A549 (cell line): ENCODE measurements around the gene FGF19. TPM values are rescaled to one million over a fixed set of nuclear protein-coding genes. Genes with fewer than 3 reads are reported as not detected.
A peak's percentile ranks its signal among the peaks of the same experiment; 100 is the strongest.

Source experiments
- ATAC-seq, 2 experiments: fragments of 200-7000 bp in 1 of 2; fragments of >200 bp in 1 of 2; cut with Nextera tagmentation in 1 of 2; cut with Tn5 transposase in 1 of 2; 3 replicates each; pipeline versions ENCODE4 v1.8.0 to v1.9.1; 2018 to 2020; ENCODE audit warnings: mild to moderate bottlenecking in 1 of 2, moderate library complexity in 1 of 2
- CTCF ChIA-PET: fragments of 300-600 bp; sonication (Branson Sonifier 250); formaldehyde crosslinking; extraction: SDS; loops from one replicate; lab custom pipeline; 2021; ENCODE audit warnings: antibody characterized with exemption, inconsistent platforms; lab: Yijun Ruan, JAX
- POLR2A ChIA-PET: fragments of 350-600 bp; formaldehyde crosslinking; extraction: SDS; loops from one replicate; lab custom pipeline; 2021; ENCODE audit warnings: antibody characterized with exemption, inconsistent platforms; lab: Yijun Ruan, JAX
- DNase-seq, 2 experiments: peaks; one replicate each; pipeline versions ENCODE4 v3.0.0 to v3.0.0-alpha.2; 2011 to 2016; ENCODE audit warnings: low read depth in 1 of 2, low spot score in 1 of 2
- FAIRE-seq: peaks from 2 replicates; lab custom pipeline; 2011; peaks lifted over from hg19 to GRCh38; lab: Jason Lieb, UNC
- H3K27ac ChIP-seq, 2 experiments: fragments of >200 bp; sonication (Bioruptor Twin); formaldehyde crosslinking; 3 replicates each; pipeline ENCODE4 v1.5.1; 2016 to 2017
- H3K4me1 ChIP-seq: fragments of >200 bp; sonication (Bioruptor Twin); formaldehyde crosslinking; 3 replicates; pipeline ENCODE4 v1.6.1; 2016
- H3K4me2 ChIP-seq: fragments of >200 bp; sonication (Bioruptor Twin); formaldehyde crosslinking; 3 replicates; pipeline ENCODE4 v1.6.1; 2016
- H3K4me3 ChIP-seq: fragments of >200 bp; sonication (Bioruptor Twin); formaldehyde crosslinking; 3 replicates; pipeline ENCODE4 v1.5.1; 2016
- H3K9me3 ChIP-seq: fragments of >200 bp; sonication (Bioruptor Twin); formaldehyde crosslinking; 3 replicates; pipeline ENCODE4 v1.6.1; 2016
- CHD4 ChIP-seq: fragments of 200-600 bp; sonication (generic); IDR thresholded peaks from 2 replicates; pipeline ENCODE4 v1.6.1; 2016; ENCODE audit warnings: antibody characterized with exemption, mild to moderate bottlenecking, borderline replicate concordance
- EHF ChIP-seq: fragments of 250-450 bp; sonication (Bioruptor Pico); IDR thresholded peaks from 2 replicates; pipeline ENCODE4 v1.5.0; 2020; ENCODE audit warnings: mild to moderate bottlenecking
- EP300 ChIP-seq, 2 experiments: fragments of >200 bp; sonication (Bioruptor Twin); formaldehyde crosslinking; IDR thresholded peaks; 2 replicates in 1 of 2; 3 replicates in 1 of 2; pipeline ENCODE4 v1.6.1; 2016 to 2017
- FOSB ChIP-seq: fragments of 250-450 bp; sonication (Bioruptor Pico); IDR thresholded peaks from 2 replicates; pipeline ENCODE4 v1.5.0; 2020; ENCODE audit warnings: mild to moderate bottlenecking, moderate library complexity
- HOXB5 ChIP-seq: fragments of 250-450 bp; sonication (Bioruptor Pico); IDR thresholded peaks from 2 replicates; pipeline ENCODE4 v1.5.0; 2020; ENCODE audit warnings: mild to moderate bottlenecking, moderate library complexity
- MAFK ChIP-seq: fragments of 450-650 bp; IDR thresholded peaks from 2 replicates; pipeline ENCODE4 v1.6.1; 2014; ENCODE audit not compliant: partially characterized antibody
- NPAS2 ChIP-seq: fragments of 250-450 bp; sonication (Bioruptor Pico); IDR thresholded peaks from 2 replicates; pipeline ENCODE4 v1.8.0; 2022; ENCODE audit warnings: mild to moderate bottlenecking, moderate library complexity, borderline replicate concordance
- NR3C1 ChIP-seq: fragments of >200 bp; sonication (Bioruptor Twin); formaldehyde crosslinking; IDR thresholded peaks from 3 replicates; pipeline ENCODE4 v1.6.1; 2017
- RAD21 ChIP-seq, 2 experiments: fragments of >200 bp in 1 of 2; sonication (Bioruptor Twin) in 1 of 2; formaldehyde crosslinking in 1 of 2; IDR thresholded peaks in 1 of 2; conservative IDR thresholded peaks in 1 of 2; 2 replicates in 1 of 2; 3 replicates in 1 of 2; pipeline ENCODE4 v1.6.1; 2012 to 2018; ENCODE audit warnings: inconsistent platforms in 1 of 2
- TFCP2L1 ChIP-seq: fragments of 250-450 bp; sonication (Bioruptor Pico); IDR thresholded peaks from 2 replicates; pipeline ENCODE4 v1.5.0; 2021; ENCODE audit warnings: mild to moderate bottlenecking
- TP53 ChIP-seq: fragments of 250-450 bp; sonication (Bioruptor Pico); IDR thresholded peaks from 2 replicates; pipeline ENCODE4 v1.5.0; 2021; ENCODE audit warnings: mild to moderate bottlenecking, moderate library complexity
- ZC3H11A ChIP-seq: fragments of 450-650 bp; IDR thresholded peaks from 2 replicates; pipeline ENCODE4 v1.6.1; 2014; ENCODE audit warnings: antibody characterized with exemption, mild to moderate bottlenecking
- WGBS: methylation state at CpG from one replicate; pipeline ENCODE4 v1.1.6; 2017; ENCODE audit errors: missing lambda C conversion rate; 5-methylcytosine and 5-hydroxymethylcytosine counted together
- polyA plus RNA-seq, 4 experiments: library from polyadenylated mRNA; depleted of rRNA in 3 of 4; stranded (reverse); fragments of >200 nt; fragmentation: RNase III in 1 of 4; extraction: RNeasy Plus Mini Kit Qiagen cat#74134 plus additional on column Dnase treatment in 1 of 4; gene quantifications; 2 replicates in 3 of 4; 3 replicates in 1 of 4; pipeline ENCODE4 v1.2.3, GENCODE V29; 2011 to 2017
- TF ChIP-seq, protein P1 (sequence below): fragments of 250-450 bp; sonication (Bioruptor Pico); IDR thresholded peaks from 2 replicates; pipeline ENCODE4 v1.5.0; 2020; ENCODE audit warnings: low read depth, mild to moderate bottlenecking, moderate library complexity
- TF ChIP-seq, protein P2 (sequence below): fragments of >200 bp; sonication (Bioruptor Twin); formaldehyde crosslinking; IDR thresholded peaks from 2 replicates; pipeline ENCODE4 v1.6.1; 2016

Gene FGF19
- polyA plus RNA-seq, 2 of the 4 experiments (the other 2 are of a cell fraction) = 0.05 to 0.31 TPM

DNA sequence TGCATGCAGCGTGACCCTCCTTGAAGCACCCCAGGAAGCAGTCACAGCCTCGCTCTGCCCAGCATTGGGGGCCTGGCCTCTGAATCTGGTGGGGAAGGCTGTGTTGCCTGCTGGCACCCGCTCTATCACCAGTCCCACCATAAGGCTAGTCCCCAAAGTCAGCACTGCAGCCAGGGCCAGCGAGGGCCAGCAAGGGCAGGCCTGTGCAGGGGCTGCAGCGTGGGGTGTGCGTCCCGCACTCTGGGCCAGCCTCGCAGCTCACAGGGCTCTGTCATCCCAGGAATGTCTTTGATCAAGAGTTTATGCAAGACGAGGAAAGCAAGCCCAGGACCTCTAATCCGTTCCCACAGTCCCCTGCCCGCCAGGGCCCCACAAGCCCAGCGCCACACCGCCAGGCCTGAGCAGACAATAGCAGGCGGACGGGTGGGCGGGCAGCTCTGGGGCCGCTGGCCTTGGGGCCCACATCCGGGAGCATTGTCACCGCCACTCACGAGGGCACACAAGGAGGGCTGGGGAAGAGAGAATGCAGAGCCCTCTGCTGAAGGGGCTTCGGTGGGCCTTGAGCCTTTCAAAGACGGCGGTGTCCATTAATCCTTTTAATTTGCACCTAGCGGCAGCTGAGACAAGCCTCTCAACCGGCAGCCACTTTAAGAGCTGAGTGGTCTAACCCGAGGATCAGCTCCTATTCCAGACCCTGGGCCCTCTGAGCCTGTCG is 45.8 kb downstream of the FGF19 start (continued):
- TF ChIP-seq, protein P1, sequence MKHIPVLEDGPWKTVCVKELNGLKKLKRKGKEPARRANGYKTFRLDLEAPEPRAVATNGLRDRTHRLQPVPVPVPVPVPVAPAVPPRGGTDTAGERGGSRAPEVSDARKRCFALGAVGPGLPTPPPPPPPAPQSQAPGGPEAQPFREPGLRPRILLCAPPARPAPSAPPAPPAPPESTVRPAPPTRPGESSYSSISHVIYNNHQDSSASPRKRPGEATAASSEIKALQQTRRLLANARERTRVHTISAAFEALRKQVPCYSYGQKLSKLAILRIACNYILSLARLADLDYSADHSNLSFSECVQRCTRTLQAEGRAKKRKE = no peak
- TF ChIP-seq RAD21 (conservative IDR thresholded peaks at IDR 0.05 in 1 of 2, IDR thresholded peaks at IDR 0.05 in 1 of 2) (no peak), MAFK (no peak), NR3C1 (no peak)
- TF ChIP-seq, protein P2, sequence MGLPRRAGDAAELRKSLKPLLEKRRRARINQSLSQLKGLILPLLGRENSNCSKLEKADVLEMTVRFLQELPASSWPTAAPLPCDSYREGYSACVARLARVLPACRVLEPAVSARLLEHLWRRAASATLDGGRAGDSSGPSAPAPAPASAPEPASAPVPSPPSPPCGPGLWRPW = no peak

DNA sequence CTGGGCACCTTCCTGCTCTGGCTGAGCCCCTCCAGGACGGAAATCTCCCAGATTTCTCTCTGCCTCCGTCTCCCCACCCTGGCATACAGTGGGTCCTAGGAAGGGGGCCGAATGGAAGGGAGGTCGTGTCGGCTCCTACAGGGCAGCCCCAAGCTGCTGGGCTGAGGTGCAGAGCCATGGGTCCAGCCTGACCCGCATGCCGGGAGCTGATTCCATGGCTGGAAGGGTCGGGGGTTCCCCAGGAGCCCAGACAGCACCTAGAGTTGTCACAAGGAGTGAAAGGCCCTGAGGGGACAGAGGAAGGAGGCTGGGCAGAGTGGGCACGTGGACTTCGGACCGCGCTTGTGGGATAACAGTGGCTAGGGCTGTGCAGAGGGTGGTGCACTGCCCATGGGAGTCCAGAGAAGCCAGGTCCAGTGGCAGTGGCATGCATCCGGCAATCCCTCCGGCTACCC is 46.3 kb downstream of the FGF19 start:
- ATAC-seq (no peak), DNase-seq (no peak), FAIRE-seq (no peak)
- 90% methylated on average over 14 of the region's 14 CpGs for WGBS
- H3K9me3 ChIP-seq = no peaks in the 10 kb centered on the region
- H3K4me3 ChIP-seq = no peak overlapping the region
- H3K4me1 ChIP-seq = peaks cover 37% of the 10 kb centered on the region
- H3K4me2 ChIP-seq = no peak overlapping the region
- ChIA-PET POLR2A (no interaction called here), CTCF (interaction anchor here (1.2 to 10.9 kb wide), 5 partner anchors 8 to 555 kb away, joined by 3 to 149 read pairs (median 44); no protein-coding TSS in a partner anchor)
- peak overlapping the region; percentile 87 to 90 for H3K27ac ChIP-seq
- TF ChIP-seq ZC3H11A (no peak), HOXB5 (CRISPR knock-in tag) (no peak), TP53 (no peak), EP300 (IDR thresholded peaks at IDR 0.05) (no peak), FOSB (CRISPR knock-in tag) (no peak), RAD21 (conservative IDR thresholded peaks at IDR 0.05 in 1 of 2, IDR thresholded peaks at IDR 0.05 in 1 of 2) (no peak), EHF (CRISPR knock-in tag) (no peak), MAFK (no peak)

DNA sequence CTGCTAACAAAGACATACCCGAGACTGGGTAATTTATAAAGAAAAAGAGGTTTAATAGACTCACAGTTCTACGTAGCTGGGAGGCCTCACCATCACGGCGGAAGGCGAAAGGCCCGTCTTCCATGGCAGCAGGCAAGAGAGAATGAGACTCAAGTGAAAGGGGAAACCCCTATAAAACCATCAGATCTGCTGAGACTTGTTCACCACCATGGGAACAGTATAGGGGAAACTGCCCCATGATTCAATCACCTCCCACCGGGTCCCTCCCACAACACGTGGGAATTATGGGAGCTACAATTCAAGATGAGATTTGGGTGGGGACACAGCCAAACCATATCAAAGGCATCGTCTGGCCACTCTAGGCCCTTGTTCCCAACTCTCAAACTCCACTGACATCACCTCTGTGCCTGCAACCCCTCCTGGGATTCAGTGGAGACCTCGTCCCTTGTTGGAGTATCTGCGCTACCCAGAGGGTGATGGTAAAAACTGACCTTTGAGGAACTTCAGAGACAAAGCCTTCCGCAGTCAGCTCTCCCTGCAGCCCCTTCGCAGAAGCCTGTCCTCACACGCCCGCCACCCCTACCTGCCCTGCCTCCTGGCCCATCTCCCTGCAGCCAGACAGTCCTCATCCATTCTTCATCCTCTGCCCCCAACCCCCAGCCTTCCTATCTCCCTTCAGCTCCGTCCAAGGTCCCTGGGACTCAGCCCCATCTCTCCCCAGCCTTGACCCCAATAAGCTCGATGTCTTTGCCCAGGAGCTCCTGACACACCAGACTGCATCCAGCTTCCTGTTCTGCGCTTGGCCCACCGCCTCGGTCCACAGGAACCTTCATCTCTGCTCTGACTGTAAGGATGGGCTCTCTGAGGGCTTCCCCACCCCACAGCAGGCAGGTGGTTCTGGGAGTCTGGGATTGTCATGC is 47.0 kb downstream of the FGF19 start:
- ChIA-PET CTCF (interaction anchor here (1.3 to 10.9 kb wide), 6 partner anchors 9 to 568 kb away, joined by 3 to 149 read pairs (median 26); no protein-coding TSS in a partner anchor), POLR2A (interaction anchor here (0.9 kb wide), 1 partner anchor 18 kb away, joined by 4 read pairs; no protein-coding TSS in a partner anchor)
- DNase-seq = no peak
- no peak overlapping the region for H3K4me3 ChIP-seq
- no peak for TF ChIP-seq ZC3H11A
- no peak for TF ChIP-seq CHD4
- TF ChIP-seq RAD21 (conservative IDR thresholded peaks at IDR 0.05 in 1 of 2, IDR thresholded peaks at IDR 0.05 in 1 of 2) = no peak
- TF ChIP-seq TFCP2L1 (CRISPR knock-in tag) = no peak
- peak overlapping the region; percentile 87 to 90 for H3K27ac ChIP-seq
- ATAC-seq = no peak
- H3K9me3 ChIP-seq = no peaks in the 10 kb centered on the region
- H3K4me2 ChIP-seq = no peak overlapping the region
- 96% methylated on average over 20 of the region's 20 CpGs for WGBS
- FAIRE-seq = no peak
- peaks cover 43% of the 10 kb centered on the region for H3K4me1 ChIP-seq

DNA sequence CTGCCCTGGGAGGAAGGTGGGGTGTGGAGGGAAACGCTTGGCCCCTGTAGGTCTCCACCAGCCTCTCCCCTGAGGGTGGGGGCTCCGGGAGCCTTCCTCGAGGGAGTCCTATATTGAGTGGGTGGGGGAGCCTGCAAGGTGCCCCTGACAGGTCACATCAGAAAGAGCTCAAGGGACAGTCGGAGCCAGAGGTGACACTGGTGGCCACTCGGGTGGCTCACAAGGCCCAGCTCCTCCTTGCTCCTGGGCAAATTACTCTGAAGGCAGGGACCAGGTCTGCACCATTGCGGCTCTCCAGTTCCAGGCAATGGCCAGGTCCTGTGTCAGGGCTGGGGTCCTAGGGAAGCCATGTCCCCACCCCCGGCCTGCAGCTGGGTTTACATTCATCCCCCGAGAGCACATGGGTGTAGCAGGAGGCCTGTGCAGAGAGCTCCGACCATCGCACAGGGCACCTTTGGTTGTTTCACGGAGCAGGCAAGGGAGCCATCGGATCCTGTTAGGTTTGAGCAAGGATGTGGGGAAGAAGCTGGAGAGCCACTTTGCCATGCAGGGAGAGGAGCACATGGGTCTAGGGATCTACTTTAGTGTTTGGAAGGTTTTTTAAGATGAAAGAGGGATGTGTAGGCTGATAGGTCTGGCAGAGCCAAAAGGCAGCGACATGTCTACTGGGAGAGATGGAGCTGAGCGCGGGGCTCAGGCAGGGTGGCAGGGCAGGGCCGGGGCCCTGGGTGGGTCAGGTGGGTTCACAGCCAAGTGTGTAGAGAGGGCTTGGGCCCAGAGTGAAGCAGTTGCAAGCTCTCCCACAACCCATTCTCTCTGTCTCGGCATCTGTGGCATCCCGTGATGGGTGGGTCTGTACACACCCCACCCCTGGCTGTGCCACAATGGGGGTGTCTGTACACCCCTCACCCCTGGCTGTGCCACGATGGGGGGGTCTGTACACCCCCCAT is 48.1 kb downstream of the FGF19 start:
- H3K4me2 ChIP-seq = peak overlapping the region; percentile 84
- no peak for FAIRE-seq

More for the DNA sequence above, 48.1 kb downstream of the FGF19 start:
- Histone ChIP-seq H3K4me3 (no peak overlapping the region), H3K27ac (peak overlapping the region; percentile 87 to 90), H3K4me1 (peaks cover 54% of the 10 kb centered on the region), H3K9me3 (no peaks in the 10 kb centered on the region)
- DNase-seq (no peak), ATAC-seq (peak; percentile 3 to 11)
- ChIA-PET POLR2A (interaction anchor here (0.9 kb wide), 1 partner anchor 17 kb away, joined by 4 read pairs; no protein-coding TSS in a partner anchor), CTCF (interaction anchor here (0.6 to 10.9 kb wide), 8 partner anchors 12 to 567 kb away, joined by 3 to 149 read pairs (median 7); no protein-coding TSS in a partner anchor)
- 90% methylated on average over 12 of the region's 19 CpGs for WGBS
- no peak for TF ChIP-seq NPAS2 (CRISPR knock-in tag)
- TF ChIP-seq, all 56 proteins: peak for 0
